ENCODE measurements around the gene TRIM2.

TRIM2 gene

GRCh38 chr4:153269218-153269990 lies 65.2 kb downstream of the TRIM2 start:
- no peak overlapping the region for H3K4me3 ChIP-seq (ENCODE audit: low read length)
- no peaks in the 10 kb centered on the region for H3K36me3 ChIP-seq (ENCODE audit: control insufficient read depth, low read length)
- no peak for TF ChIP-seq EZH2phosphoT487 (IDR thresholded peaks at IDR 0.05; ENCODE audit: borderline replicate concordance, low read length)
- no peak for TF ChIP-seq CTCF (IDR thresholded peaks at IDR 0.05; ENCODE audit: low read depth, low read length, poor library complexity, severe bottlenecking)
- no peak overlapping the region for H3K27ac ChIP-seq (ENCODE audit: low read depth, low read length)
- peaks cover 7% of the 10 kb centered on the region for H3K27me3 ChIP-seq (ENCODE audit: control insufficient read depth, low read length)
- no peaks in the 10 kb centered on the region for H3K79me2 ChIP-seq (ENCODE audit: control insufficient read depth, low read length)
- no peaks in the 10 kb centered on the region for H3K4me1 ChIP-seq (ENCODE audit: control insufficient read depth, low read length)
- H3K4me2 ChIP-seq (ENCODE audit: low read length), result no peak overlapping the region
- no peaks in the 10 kb centered on the region for H3F3A ChIP-seq (ENCODE audit: control insufficient read depth, insufficient read depth)
- H3K9me3 ChIP-seq (ENCODE audit: control insufficient read depth, insufficient read depth, low read length), result no peaks in the 10 kb centered on the region
- no peaks in the 10 kb centered on the region for H3K9me2 ChIP-seq (replicated peaks; ENCODE audit: control insufficient read depth, low read length)
- no peaks in the 10 kb centered on the region for H4K20me1 ChIP-seq (ENCODE audit: control insufficient read depth, insufficient read depth, low read depth, low read length)

GRCh38 chr4:153270361-153270760 lies 66.1 kb downstream of the TRIM2 start:
- Histone ChIP-seq H3K9me3 (ENCODE audit: control insufficient read depth, insufficient read depth, low read length) (no peaks in the 10 kb centered on the region), H3K4me3 (ENCODE audit: low read length) (no peak overlapping the region), H3F3A (ENCODE audit: control insufficient read depth, insufficient read depth) (no peaks in the 10 kb centered on the region), H3K36me3 (ENCODE audit: control insufficient read depth, low read length) (no peaks in the 10 kb centered on the region), H3K27me3 (ENCODE audit: control insufficient read depth, low read length) (peaks cover 7% of the 10 kb centered on the region), H3K9me2 (replicated peaks; ENCODE audit: control insufficient read depth, low read length) (no peaks in the 10 kb centered on the region), H4K20me1 (ENCODE audit: control insufficient read depth, insufficient read depth, low read depth, low read length) (no peaks in the 10 kb centered on the region), H3K4me2 (ENCODE audit: low read length) (no peak overlapping the region), H3K79me2 (ENCODE audit: control insufficient read depth, low read length) (no peaks in the 10 kb centered on the region), H3K27ac (ENCODE audit: low read depth, low read length) (no peak overlapping the region), H3K4me1 (ENCODE audit: control insufficient read depth, low read length) (no peaks in the 10 kb centered on the region)
- TF ChIP-seq EZH2phosphoT487 (IDR thresholded peaks at IDR 0.05; ENCODE audit: borderline replicate concordance, low read length), result no peak
- TF ChIP-seq CTCF (IDR thresholded peaks at IDR 0.05; ENCODE audit: low read depth, low read length, poor library complexity, severe bottlenecking), result no peak

- no peaks in the 10 kb centered on the region for H3K36me3 ChIP-seq (ENCODE audit: control insufficient read depth, low read length)
- H3K4me1 ChIP-seq (ENCODE audit: control insufficient read depth, low read length), result no peaks in the 10 kb centered on the region
- no peaks in the 10 kb centered on the region for H3K9me3 ChIP-seq (ENCODE audit: control insufficient read depth, insufficient read depth, low read length)
- no peaks in the 10 kb centered on the region for H3K9me2 ChIP-seq (replicated peaks; ENCODE audit: control insufficient read depth, low read length)
- no peak overlapping the region for H3K4me3 ChIP-seq (ENCODE audit: low read length)
- peaks cover 7% of the 10 kb centered on the region for H3K27me3 ChIP-seq (ENCODE audit: control insufficient read depth, low read length)
- H4K20me1 ChIP-seq (ENCODE audit: control insufficient read depth, insufficient read depth, low read depth, low read length), result no peaks in the 10 kb centered on the region
- H3K4me2 ChIP-seq (ENCODE audit: low read length), result no peak overlapping the region
- no peaks in the 10 kb centered on the region for H3K79me2 ChIP-seq (ENCODE audit: control insufficient read depth, low read length)
- H3F3A ChIP-seq (ENCODE audit: control insufficient read depth, insufficient read depth), result no peaks in the 10 kb centered on the region
- no peak for TF ChIP-seq EZH2phosphoT487 (IDR thresholded peaks at IDR 0.05; ENCODE audit: borderline replicate concordance, low read length)
- TF ChIP-seq CTCF (IDR thresholded peaks at IDR 0.05; ENCODE audit: low read depth, low read length, poor library complexity, severe bottlenecking), result no peak
- no peak overlapping the region for H3K27ac ChIP-seq (ENCODE audit: low read depth, low read length)
These were observed 67.6 kb downstream of the TRIM2 start for GRCh38 chr4:153271820-153272219.

Measured in DOHH2 (cell line).